HG03558 (cell line): ENCODE measurements around the gene UBTF.

Experiments
- ATAC-seq: cut with Tn5 transposase; IDR thresholded peaks from one replicate; pipeline ENCODE4 v1.9.1; 2021; ENCODE audit warnings: moderate number of reproducible peaks; ENCODE audit not compliant: unreplicated experiment; ENCODE audit errors: extremely low read depth

The UBTF gene

GRCh38 chr17:44176671-44177501 lies 42.6 kb downstream of the UBTF start:
- no peak for ATAC-seq

DNA sequence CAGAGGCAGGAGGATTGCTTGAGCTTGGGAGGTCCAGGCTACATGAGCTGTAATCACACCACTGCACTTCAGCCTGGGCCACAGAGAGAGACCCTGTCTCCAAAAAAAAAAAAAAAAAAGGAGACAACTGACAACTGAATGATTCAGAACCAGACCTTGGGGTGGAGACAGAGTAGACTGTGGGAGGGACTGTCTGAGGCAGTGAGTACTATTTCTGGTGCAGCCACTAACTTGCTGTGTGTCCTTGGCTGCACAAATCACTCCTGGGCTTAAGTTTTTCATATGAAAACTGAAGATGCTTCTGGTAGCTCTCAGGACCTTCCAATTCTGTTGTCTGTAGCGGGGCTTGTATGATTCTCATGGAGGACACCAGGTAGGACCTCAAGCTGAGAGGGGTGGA lies 43.2 kb downstream of the UBTF start:
- no peak for ATAC-seq

DNA sequence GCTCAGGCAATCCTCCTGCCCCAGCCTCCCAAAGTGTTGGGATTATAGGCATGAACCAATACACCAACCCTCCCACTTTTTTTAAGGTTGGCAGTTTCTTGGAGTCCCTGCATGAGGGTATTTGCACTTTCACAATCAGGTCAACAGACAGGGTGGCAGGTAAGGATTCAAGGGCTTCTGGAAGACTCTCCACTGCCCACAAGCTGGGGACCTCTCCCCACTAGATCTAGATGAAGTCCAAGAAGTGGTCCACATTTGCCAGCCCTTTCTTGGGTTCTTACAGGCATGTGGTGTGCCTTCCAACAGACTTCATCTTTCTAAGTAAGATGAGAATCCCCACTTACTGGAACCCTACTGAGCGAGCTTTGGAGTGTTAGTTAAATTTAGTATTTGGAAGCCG lies 45.0 kb downstream of the UBTF start:
- no peak for ATAC-seq

DNA sequence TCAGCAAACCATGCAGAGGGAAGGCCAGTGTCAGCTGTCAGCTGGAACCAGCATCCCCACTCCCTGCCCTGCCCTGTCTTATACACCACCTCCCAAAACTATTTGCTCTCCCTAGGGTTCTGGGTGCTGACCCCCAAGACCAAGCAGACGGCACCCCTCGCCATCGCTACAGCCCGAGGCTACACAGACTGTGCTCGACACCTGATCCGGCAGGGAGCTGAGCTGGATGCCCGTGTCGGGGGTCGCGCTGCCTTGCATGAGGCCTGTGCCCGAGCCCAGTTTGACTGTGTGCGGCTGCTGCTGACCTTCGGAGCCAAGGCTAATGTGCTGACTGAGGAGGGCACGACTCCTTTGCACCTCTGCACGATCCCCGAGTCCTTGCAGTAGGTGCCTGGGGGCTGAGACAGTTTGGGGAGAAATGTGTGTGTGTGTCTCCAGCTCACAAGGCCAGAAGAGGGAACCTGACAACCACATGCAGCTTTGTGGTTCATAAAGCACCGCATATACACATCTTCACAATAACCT lies 47.5 kb downstream of the UBTF start:
- ATAC-seq: no peak

GRCh38 chr17:44170499-44171201 lies 48.8 kb downstream of the UBTF start, which contains the start of gene ASB16:
ASB16 (plus strand) TSS chr17:44170704; CDS start chr17:44170790, 86 bp downstream.
- ATAC-seq: no peak

DNA sequence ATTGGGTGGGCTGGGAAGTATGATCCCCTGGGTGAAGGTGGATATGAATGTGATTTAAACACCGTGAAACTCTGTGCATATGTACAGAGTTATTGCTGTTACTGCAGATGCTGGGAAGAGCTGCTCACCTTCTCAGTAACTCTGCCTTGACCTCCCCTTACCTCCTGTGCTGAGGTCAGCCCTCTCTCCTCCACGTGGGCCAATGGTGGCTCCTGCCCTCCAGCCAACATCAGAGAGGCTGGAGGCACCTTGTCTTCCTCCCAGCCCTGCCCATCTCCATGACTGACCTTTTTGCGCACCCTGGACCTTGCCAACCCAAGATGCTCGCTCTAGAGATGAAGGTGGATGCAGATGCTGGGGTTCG lies 49.4 kb downstream of the UBTF start:
- no peak for ATAC-seq

- ATAC-seq: no peak
Observed at GRCh38 chr17:44167181-44167861, 52.2 kb downstream of the UBTF start.

DNA sequence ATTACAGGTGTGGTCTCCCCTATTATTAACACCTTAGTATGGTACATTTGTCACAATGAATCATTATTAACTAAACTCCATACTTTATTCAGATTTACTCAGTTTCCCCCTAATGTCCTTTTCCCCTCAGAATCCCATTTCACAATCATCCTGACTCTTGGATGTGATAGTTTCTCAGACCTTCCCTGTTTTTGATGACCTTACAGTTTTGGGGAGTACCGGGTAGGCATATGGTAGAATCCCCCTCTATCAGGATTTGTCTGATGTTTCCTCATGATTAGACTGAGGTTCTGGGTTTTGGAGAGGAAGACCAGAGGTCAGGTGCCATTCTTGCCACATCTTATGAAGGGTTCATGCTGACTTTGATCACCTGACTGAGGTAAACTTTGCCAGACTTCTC lies 55.0 kb downstream of the UBTF start:
- ATAC-seq: no peak

DNA sequence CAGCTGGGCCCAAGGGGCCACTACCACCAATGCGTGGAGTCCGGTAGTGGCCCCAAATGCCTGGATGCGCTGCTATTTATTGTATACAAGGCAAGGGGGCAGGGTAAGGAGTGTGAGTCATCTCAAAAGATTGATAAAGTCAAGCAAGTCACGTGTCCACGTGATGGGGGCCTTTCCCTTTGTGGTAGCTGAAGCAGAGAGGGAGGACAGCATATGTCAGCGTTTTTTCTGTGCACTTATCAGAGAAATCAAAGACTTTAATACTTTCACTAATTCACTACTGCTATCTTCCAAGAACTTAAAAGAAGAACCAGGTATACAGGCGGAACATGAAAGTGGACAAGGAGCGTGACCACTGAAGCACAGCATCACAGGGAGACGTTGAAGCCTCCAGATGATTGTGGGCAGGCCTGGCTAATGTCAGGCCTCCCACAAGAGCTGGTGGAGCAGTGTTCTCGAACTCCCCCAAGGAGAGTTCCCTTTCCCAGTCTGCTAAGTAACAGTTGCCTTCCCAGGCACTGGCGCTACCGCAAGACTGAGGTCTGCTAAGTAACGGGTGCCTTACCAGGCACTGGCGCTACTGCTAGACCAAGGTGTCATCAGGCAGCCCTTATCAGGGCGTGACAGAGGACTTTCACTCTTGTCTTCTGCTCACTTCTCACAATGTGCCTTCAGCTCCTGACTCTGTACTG lies 59.8 kb downstream of the UBTF start:
- ATAC-seq: no peak

DNA sequence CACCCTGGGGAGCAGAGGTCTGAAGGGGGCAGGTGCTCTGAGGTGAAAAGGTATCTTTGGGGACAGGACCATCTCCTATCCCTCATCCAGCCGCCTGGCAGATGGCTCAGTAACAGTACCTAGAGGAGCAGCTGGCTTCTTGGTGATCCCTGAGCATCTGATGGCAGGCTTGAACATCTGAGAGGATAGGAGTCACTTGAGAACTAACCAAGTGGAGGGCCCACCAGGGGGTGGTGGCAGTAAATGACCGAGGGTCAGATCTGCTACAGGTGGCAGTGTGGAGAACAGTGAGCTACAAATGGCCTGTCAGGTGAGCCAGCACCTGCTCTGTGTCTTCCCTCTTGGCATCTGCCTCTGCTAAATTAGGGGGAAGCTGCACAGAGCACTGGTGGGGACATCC lies 64.0 kb downstream of the UBTF start:
- ATAC-seq: no peak
